HepG2 (cell line): ENCODE data around the gene INTS7. TPM values are rescaled to one million over a fixed set of nuclear protein-coding genes. Genes with fewer than 3 reads are reported as not detected.

Experiments
- AHDC1 ChIP-seq: sonication (generic); formaldehyde crosslinking; IDR thresholded peaks from 2 replicates; pipeline ENCODE4 v1.5.1; 2020; ENCODE audit warnings: mild to moderate bottlenecking, missing genetic modification reagents, borderline replicate concordance
- CEBPG ChIP-seq: IDR thresholded peaks from 2 replicates; pipeline ENCODE4 v1.6.1; 2016
- HNF4G ChIP-seq, 2 experiments: sonication (generic) in 1 of 2; formaldehyde crosslinking in 1 of 2; IDR thresholded peaks; 2 replicates each; pipeline versions ENCODE4 v1.4.0 to v1.6.1; 2011 to 2020; ENCODE audit warnings: borderline replicate concordance in 2 of 2, low read depth in 2 of 2, mild to moderate bottlenecking in 2 of 2, low read length in 1 of 2, missing genetic modification reagents in 1 of 2, moderate library complexity in 1 of 2
- NCOA2 ChIP-seq: sonication (generic); formaldehyde crosslinking; IDR thresholded peaks from 2 replicates; pipeline ENCODE4 v1.8.0; 2022; ENCODE audit warnings: inconsistent platforms
- NR0B2 ChIP-seq: sonication (generic); formaldehyde crosslinking; IDR thresholded peaks from 2 replicates; pipeline ENCODE4 v1.4.0; 2020; ENCODE audit warnings: mild to moderate bottlenecking, missing genetic modification reagents
- PAX8 ChIP-seq: sonication (generic); formaldehyde crosslinking; IDR thresholded peaks from 2 replicates; pipeline ENCODE4 v1.8.0; 2022; ENCODE audit warnings: mild to moderate bottlenecking, missing genetic modification reagents, borderline replicate concordance
- polyA plus RNA-seq, 8 experiments: library from polyadenylated mRNA; depleted of rRNA in 3 of 8; stranded (reverse) in 7 of 8; unstranded in 1 of 8; fragments of >200 nt; fragmentation: Illumina TruSeq in 4 of 8; extraction: Trizol in 4 of 8; gene quantifications; 2 replicates each; pipeline versions ENCODE4 v1.2.1 to v1.2.3, GENCODE V29; 2011 to 2016; ENCODE audit warnings: low read depth in 4 of 8, missing spikeins in 1 of 8, mixed read lengths in 1 of 8; ENCODE audit not compliant: insufficient read depth in 1 of 8
- total RNA-seq, 5 experiments: library from RNA; depleted of rRNA; stranded (reverse); fragments of >200 nt; fragmentation: Illumina TruSeq; extraction: Trizol; gene quantifications; 2 replicates each; pipeline ENCODE4 v1.2.3, GENCODE V29; 2016; ENCODE audit warnings: low read depth in 1 of 5
- TF ChIP-seq, protein P1 (sequence below): sonication (generic); formaldehyde crosslinking; IDR thresholded peaks from 2 replicates; pipeline ENCODE4 v1.5.0; 2020; ENCODE audit warnings: missing genetic modification reagents

Gene INTS7
- total and polyA plus RNA-seq, 2 of the 13 experiments (the other 11 are each of a cell fraction or from before 2014, with no cell fraction given): 18.3 to 22.4 TPM

DNA sequence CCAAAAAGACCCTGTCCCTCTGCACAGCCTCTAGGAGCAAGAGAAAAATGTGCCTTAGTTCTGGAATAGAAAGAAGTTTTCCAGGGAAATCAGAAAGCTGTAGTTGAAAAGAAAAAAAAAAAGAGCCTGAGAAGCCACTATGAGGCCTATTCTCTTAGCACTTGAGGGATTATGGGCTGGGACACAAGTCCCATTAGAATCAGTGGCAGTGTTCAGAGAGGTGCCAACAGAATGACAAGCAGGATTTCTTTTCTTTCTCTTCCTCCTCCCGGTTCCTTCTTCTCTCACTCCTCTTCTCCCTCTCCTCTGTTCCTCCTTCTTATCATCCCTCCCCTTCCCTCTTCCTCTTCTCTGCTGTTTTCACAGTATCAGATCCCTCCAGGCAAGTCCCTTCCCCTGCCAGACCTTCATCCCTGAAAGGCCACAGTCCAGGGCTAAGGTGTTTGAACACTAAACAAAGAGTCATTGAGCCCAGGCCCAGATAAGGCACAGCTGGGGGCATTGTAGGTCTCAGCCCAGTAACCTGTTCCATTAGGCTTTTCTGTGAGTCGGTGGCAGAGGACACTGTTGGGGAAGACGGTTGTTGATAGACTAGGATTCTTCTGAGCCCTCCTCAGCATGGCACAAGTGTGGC, 140.1 kb downstream of the INTS7 start (continued):
- TF ChIP-seq AHDC1 (CRISPR knock-in tag) (peak; percentile 62; the same call in 1 of the 2 replicates), NR0B2 (CRISPR knock-in tag) (no peak), CEBPG (CRISPR knock-in tag) (0 out of 2 replicates have a peak, but pooled peaks have one; percentile 9), HNF4G (IDR thresholded peaks at IDR 0.05; ENCODE audit: borderline replicate concordance, low read depth, low read length) (peak; percentile 77; the same call in 1 of the 2 replicates), HNF4G (CRISPR knock-in tag; IDR thresholded peaks at IDR 0.05; ENCODE audit: borderline replicate concordance, low read depth) (peak; percentile 69; the same call in 1 of the 2 replicates), NCOA2 (CRISPR knock-in tag) (peak; percentile 79), PAX8 (no peak)
- TF ChIP-seq, protein P1, sequence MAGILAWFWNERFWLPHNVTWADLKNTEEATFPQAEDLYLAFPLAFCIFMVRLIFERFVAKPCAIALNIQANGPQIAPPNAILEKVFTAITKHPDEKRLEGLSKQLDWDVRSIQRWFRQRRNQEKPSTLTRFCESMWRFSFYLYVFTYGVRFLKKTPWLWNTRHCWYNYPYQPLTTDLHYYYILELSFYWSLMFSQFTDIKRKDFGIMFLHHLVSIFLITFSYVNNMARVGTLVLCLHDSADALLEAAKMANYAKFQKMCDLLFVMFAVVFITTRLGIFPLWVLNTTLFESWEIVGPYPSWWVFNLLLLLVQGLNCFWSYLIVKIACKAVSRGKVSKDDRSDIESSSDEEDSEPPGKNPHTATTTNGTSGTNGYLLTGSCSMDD (CRISPR knock-in tag): no peak
